Nephron progenitor cell (in vitro differentiated cells): ENCODE measurements around the gene TACO1.

ENCODE experiments used
- DNase-seq: peaks from one replicate; pipeline ENCODE4 v3.0.0; 2021
- H3K27ac Mint-ChIP-seq: 2 replicates; pipeline ENCODE4 v1.8.0; 2021; ENCODE audit warnings: mild to moderate bottlenecking, moderate library complexity, mixed read lengths
- H3K27me3 Mint-ChIP-seq: 2 replicates; pipeline ENCODE4 v1.8.0; 2021; ENCODE audit warnings: mild to moderate bottlenecking, low read depth, mixed read lengths; ENCODE audit not compliant: poor library complexity
- H3K36me3 Mint-ChIP-seq: 2 replicates; pipeline ENCODE4 v1.8.0; 2021; ENCODE audit warnings: low read depth, mixed read lengths
- H3K4me1 Mint-ChIP-seq: 2 replicates; pipeline ENCODE4 v1.8.0; 2021; ENCODE audit warnings: mixed read lengths
- H3K4me3 Mint-ChIP-seq: 2 replicates; pipeline ENCODE4 v1.8.0; 2021; ENCODE audit warnings: mild to moderate bottlenecking, moderate library complexity, mixed read lengths
- H3K9me3 Mint-ChIP-seq: 2 replicates; pipeline ENCODE4 v1.8.0; 2021; ENCODE audit warnings: mild to moderate bottlenecking, moderate library complexity, mixed read lengths
- CTCF ChIP-seq: fragments of 200-600 bp; sonication (generic); IDR thresholded peaks from 2 replicates; pipeline ENCODE4 v1.5.0; 2021; ENCODE audit warnings: antibody characterized with exemption

TACO1 gene

GRCh38 chr17:63644846-63645245 lies 44.2 kb downstream of the TACO1 start:
- DNase-seq: no peak
- peaks cover 15% of the 10 kb centered on the region for H3K36me3 Mint-ChIP-seq
- H3K4me3 Mint-ChIP-seq: no peak overlapping the region
- H3K27ac Mint-ChIP-seq: no peak overlapping the region
- H3K27me3 Mint-ChIP-seq: no peaks in the 10 kb centered on the region
- no peak for TF ChIP-seq CTCF
- no peaks in the 10 kb centered on the region for H3K9me3 Mint-ChIP-seq
- H3K4me1 Mint-ChIP-seq: no peaks in the 10 kb centered on the region

GRCh38 chr17:63645775-63646487 lies 45.2 kb downstream of the TACO1 start:
- H3K4me3 Mint-ChIP-seq: no peak overlapping the region
- no peaks in the 10 kb centered on the region for H3K9me3 Mint-ChIP-seq
- DNase-seq: no peak
- H3K27me3 Mint-ChIP-seq: no peaks in the 10 kb centered on the region
- H3K4me1 Mint-ChIP-seq: no peaks in the 10 kb centered on the region
- no peak for TF ChIP-seq CTCF
- no peak overlapping the region for H3K27ac Mint-ChIP-seq
- H3K36me3 Mint-ChIP-seq: peaks cover 13% of the 10 kb centered on the region

GRCh38 chr17:63646488-63646806 lies 45.8 kb downstream of the TACO1 start:
- Mint-ChIP-seq H3K27me3 (no peaks in the 10 kb centered on the region), H3K36me3 (peaks cover 13% of the 10 kb centered on the region), H3K27ac (no peak overlapping the region), H3K4me3 (no peak overlapping the region), H3K4me1 (no peaks in the 10 kb centered on the region), H3K9me3 (no peaks in the 10 kb centered on the region)
- DNase-seq: no peak
- TF ChIP-seq CTCF: no peak

- peaks cover 13% of the 10 kb centered on the region for H3K36me3 Mint-ChIP-seq
- H3K9me3 Mint-ChIP-seq: no peaks in the 10 kb centered on the region
- H3K4me3 Mint-ChIP-seq: no peak overlapping the region
- DNase-seq: no peak
- no peak for TF ChIP-seq CTCF
- H3K27me3 Mint-ChIP-seq: no peaks in the 10 kb centered on the region
- no peak overlapping the region for H3K27ac Mint-ChIP-seq
- peaks cover 3% of the 10 kb centered on the region for H3K4me1 Mint-ChIP-seq
Observed at GRCh38 chr17:63647065-63647725, 46.5 kb downstream of the TACO1 start.

GRCh38 chr17:63647936-63648335 lies 47.2 kb downstream of the TACO1 start:
- DNase-seq: no peak
- TF ChIP-seq CTCF: no peak
- no peaks in the 10 kb centered on the region for H3K27me3 Mint-ChIP-seq
- no peak overlapping the region for H3K4me3 Mint-ChIP-seq
- peaks cover 15% of the 10 kb centered on the region for H3K36me3 Mint-ChIP-seq
- no peaks in the 10 kb centered on the region for H3K9me3 Mint-ChIP-seq
- no peak overlapping the region for H3K27ac Mint-ChIP-seq
- H3K4me1 Mint-ChIP-seq: peaks cover 10% of the 10 kb centered on the region

GRCh38 chr17:63649813-63650212 lies 49.1 kb downstream of the TACO1 start:
- no peaks in the 10 kb centered on the region for H3K27me3 Mint-ChIP-seq
- no peak for TF ChIP-seq CTCF
- H3K9me3 Mint-ChIP-seq: no peaks in the 10 kb centered on the region
- peaks cover 26% of the 10 kb centered on the region for H3K4me1 Mint-ChIP-seq
- no peak overlapping the region for H3K27ac Mint-ChIP-seq
- peaks cover 21% of the 10 kb centered on the region for H3K36me3 Mint-ChIP-seq
- H3K4me3 Mint-ChIP-seq: no peak overlapping the region
- DNase-seq: no peak
